A673 (cell line): ENCODE measurements around the gene EYA4. TPM values are rescaled to one million over a fixed set of nuclear protein-coding genes. Genes with fewer than 3 reads are reported as not detected.

Experiments
- BruUV-seq: library from RNA; stranded (reverse); fragments of 400-500 nt; replicated peaks from 2 replicates; lab custom pipeline; 2021; lab: Mats Ljungman, UMichigan
- CTCF ChIA-PET: fragments of 300-600 bp; sonication (Branson Sonifier 250); formaldehyde crosslinking; loops from one replicate; lab custom pipeline; 2022; ENCODE audit warnings: antibody characterized with exemption; lab: Charles Lee
- POLR2A ChIA-PET: fragments of 300-600 bp; sonication (Branson Sonifier 250); formaldehyde crosslinking; loops from one replicate; lab custom pipeline; 2022; ENCODE audit warnings: antibody characterized with exemption; ENCODE audit not compliant: low non-redundant PET; lab: Charles Lee
- DNase-seq: peaks from one replicate; pipeline ENCODE4 v3.0.0-alpha.2; 2015; ENCODE audit warnings: low spot score
- H3K27ac ChIP-seq: fragments of 200-600 bp; sonication (generic); 2 replicates; pipeline ENCODE4 v1.5.1; 2016; ENCODE audit warnings: mixed run types, low read depth, mild to moderate bottlenecking, mixed read lengths, antibody characterized with exemption, low read length; ENCODE audit not compliant: poor library complexity, severe bottlenecking
- H3K27me3 ChIP-seq: fragments of 200-600 bp; sonication (generic); replicated peaks from 2 replicates; pipeline ENCODE4 v1.6.1; 2017; ENCODE audit warnings: mixed run types, low read depth, mild to moderate bottlenecking, mixed read lengths, antibody characterized with exemption, low read length; ENCODE audit not compliant: insufficient read depth, poor library complexity
- H3K36me3 ChIP-seq: fragments of 200-600 bp; sonication (generic); 2 replicates; pipeline ENCODE4 v1.6.1; 2016; ENCODE audit warnings: mixed run types, mild to moderate bottlenecking, mixed read lengths, antibody characterized with exemption, low read length; ENCODE audit not compliant: insufficient read depth, poor library complexity, severe bottlenecking
- H3K4me1 ChIP-seq: fragments of 200-600 bp; sonication (generic); 2 replicates; pipeline ENCODE4 v1.6.1; 2017; ENCODE audit warnings: mixed run types, mild to moderate bottlenecking, mixed read lengths, antibody characterized with exemption, low read length; ENCODE audit not compliant: insufficient read depth, poor library complexity, severe bottlenecking
- H3K4me3 ChIP-seq: fragments of 200-600 bp; sonication (generic); 2 replicates; pipeline ENCODE4 v1.5.1; 2016; ENCODE audit warnings: low read depth, mixed run types, mild to moderate bottlenecking, mixed read lengths, low read length; ENCODE audit not compliant: poor library complexity, severe bottlenecking
- H3K9me3 ChIP-seq: fragments of 200-600 bp; sonication (generic); 2 replicates; pipeline ENCODE4 v1.6.1; 2016; ENCODE audit warnings: mixed run types, low read depth, mild to moderate bottlenecking, mixed read lengths, antibody characterized with exemption, low read length; ENCODE audit not compliant: poor library complexity, severe bottlenecking
- CTCF ChIP-seq: fragments of 300-800, 200-600 bp; sonication (generic); conservative IDR thresholded peaks from 2 replicates; pipeline ENCODE4 v1.5.1; 2017; ENCODE audit warnings: low read depth, mild to moderate bottlenecking, antibody characterized with exemption, low read length, moderate library complexity, mixed read lengths
- EZH2 ChIP-seq: fragments of 200-600 bp; sonication (generic); IDR thresholded peaks from 2 replicates; pipeline ENCODE4 v1.6.1; 2017; ENCODE audit warnings: borderline replicate concordance, low read depth, mild to moderate bottlenecking, mixed read lengths, antibody characterized with exemption, low read length; ENCODE audit not compliant: poor library complexity, severe bottlenecking
- intact Hi-C: fragments of 100-400 bp; cut with micrococcal nuclease; formaldehyde crosslinking; loops from one replicate; pipeline ENCODE4 v1.10.0; 2022; ENCODE audit not compliant: unreplicated experiment
- total RNA-seq: library from RNA; stranded (reverse); gene quantifications from 2 replicates; pipeline ENCODE4 v1.2.3, GENCODE V29; 2021

The EYA4 gene
- total RNA-seq, 1 experiment from 2014 or later = 1.3 TPM

GRCh38 chr6:133528566-133528965 lies 287.4 kb downstream of the EYA4 start:
- intact Hi-C loops = no loop called here
- no peaks in the 10 kb centered on the region for H3K9me3 ChIP-seq
- TF ChIP-seq EZH2 (no peak), CTCF (no peak)
- H3K27ac ChIP-seq = no peak overlapping the region
- ChIA-PET POLR2A (interaction anchor here (0.6 kb wide), 1 partner anchor 710 kb away, joined by 4 read pairs; no protein-coding TSS in a partner anchor), CTCF (no interaction called here)
- H3K27me3 ChIP-seq = peaks cover 43% of the 10 kb centered on the region
- no peak overlapping the region for H3K4me3 ChIP-seq
- no peak for DNase-seq
- BruUV-seq = no TSS peak
- no peaks in the 10 kb centered on the region for H3K4me1 ChIP-seq
- H3K36me3 ChIP-seq = no peaks in the 10 kb centered on the region

- H3K27me3 ChIP-seq = peaks cover 59% of the 10 kb centered on the region
- H3K27ac ChIP-seq = no peak overlapping the region
- no TSS peak for BruUV-seq
- no peak overlapping the region for H3K4me3 ChIP-seq
- H3K36me3 ChIP-seq = no peaks in the 10 kb centered on the region
- ChIA-PET CTCF (no interaction called here), POLR2A (no interaction called here)
- TF ChIP-seq CTCF (no peak), EZH2 (no peak)
- intact Hi-C loops = no loop called here
- no peaks in the 10 kb centered on the region for H3K9me3 ChIP-seq
- no peak for DNase-seq
- H3K4me1 ChIP-seq = no peaks in the 10 kb centered on the region
Observed at GRCh38 chr6:133532908-133533307, 291.8 kb downstream of the EYA4 start.

GRCh38 chr6:133539502-133540259 lies 298.5 kb downstream of the EYA4 start:
- BruUV-seq = no TSS peak
- DNase-seq = no peak
- Histone ChIP-seq H3K27me3 (peaks cover 32% of the 10 kb centered on the region), H3K27ac (no peak overlapping the region), H3K4me3 (no peak overlapping the region), H3K9me3 (no peaks in the 10 kb centered on the region), H3K36me3 (no peaks in the 10 kb centered on the region), H3K4me1 (no peaks in the 10 kb centered on the region)
- ChIA-PET CTCF (no interaction called here), POLR2A (no interaction called here)
- intact Hi-C loops = no loop called here
- TF ChIP-seq CTCF (no peak), EZH2 (no peak)
